Activated CD8-positive, alpha-beta memory T cell treated with anti-CD3 and anti-CD28 coated beads for 24 hours (primary cell): ENCODE measurements around the gene HNRNPU.

Source experiments
- DNase-seq: peaks from one replicate; pipeline ENCODE4 v3.0.0-alpha.2; 2020

HNRNPU gene

GRCh38 chr1:244864253-244865027 lies at the start of gene HNRNPU:
Gene HNRNPU, minus strand, starts transcription at chr1:244864543. Its CDS starts 236 bp downstream, at chr1:244864307.
- DNase-seq = peak; percentile 98

- DNase-seq = no peak
Measured at GRCh38 chr1:244913806-244914205, 49.5 kb upstream of the HNRNPU start.

- DNase-seq = no peak
Measured at GRCh38 chr1:244904119-244904518, 39.8 kb upstream of the HNRNPU start.

- DNase-seq = no peak
Measured at GRCh38 chr1:244901400-244902015, 37.2 kb upstream of the HNRNPU start.

GRCh38 chr1:244897476-244898254 lies 33.3 kb upstream of the HNRNPU start:
- no peak for DNase-seq

GRCh38 chr1:244896550-244896949 lies 32.2 kb upstream of the HNRNPU start:
- DNase-seq = no peak

- DNase-seq = no peak
Measured at GRCh38 chr1:244893836-244894235, 29.5 kb upstream of the HNRNPU start.

GRCh38 chr1:244887281-244887680 lies 22.9 kb upstream of the HNRNPU start:
- no peak for DNase-seq

- no peak for DNase-seq
Measured at GRCh38 chr1:244881552-244882280, 17.4 kb upstream of the HNRNPU start.

GRCh38 chr1:244878681-244879080 lies 14.3 kb upstream of the HNRNPU start:
- DNase-seq = no peak

- no peak for DNase-seq
Measured at GRCh38 chr1:244876228-244876910, 12.0 kb upstream of the HNRNPU start.

GRCh38 chr1:244874974-244875579 lies 10.7 kb upstream of the HNRNPU start:
- no peak for DNase-seq

- no peak for DNase-seq
Measured at GRCh38 chr1:244869950-244870349, 5.6 kb upstream of the HNRNPU start.

- no peak for DNase-seq
Measured at GRCh38 chr1:244869364-244869827, 5.1 kb upstream of the HNRNPU start.

- no peak for DNase-seq
Measured at GRCh38 chr1:244868484-244869363, 4.4 kb upstream of the HNRNPU start.

- no peak for DNase-seq
Measured at GRCh38 chr1:244866355-244866754, 2.0 kb upstream of the HNRNPU start.

GRCh38 chr1:244865820-244866219 lies 1.5 kb upstream of the HNRNPU start:
- DNase-seq = no peak

- no peak for DNase-seq
Measured at GRCh38 chr1:244865028-244865371, 657 bp upstream of the HNRNPU start.

- DNase-seq = no peak
Measured at GRCh38 chr1:244863491-244864252, 671 bp downstream of the HNRNPU start.
